ENCODE measurements around the gene SEM1.
"Not testable (repeated sequence)": the region's sequence is repeated elsewhere in the genome, so short reads cannot be mapped to it uniquely, and the experiment has no call there.

The SEM1 gene

DNA sequence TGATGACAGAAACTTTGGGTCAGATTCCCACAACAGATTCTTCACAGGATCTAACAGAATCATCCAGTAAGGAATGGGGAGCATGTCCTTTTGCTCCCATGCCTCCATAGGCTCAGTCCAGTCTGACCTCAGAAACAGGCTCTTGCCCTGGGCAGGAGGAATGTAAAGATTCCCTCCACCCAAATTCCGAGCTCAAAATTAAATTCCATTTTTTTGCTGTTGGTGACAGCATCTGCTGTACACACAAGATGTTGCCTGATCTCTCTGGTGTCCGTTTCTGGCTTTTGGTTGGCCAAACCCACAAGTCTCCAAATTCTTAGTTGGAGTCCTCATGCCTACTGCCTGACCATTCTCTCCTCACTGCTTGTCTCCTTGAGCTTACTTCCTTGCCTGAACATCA is 53.7 kb downstream of the SEM1 start:
- DNase-seq (ENCODE audit: insufficient read length) (no peak), FAIRE-seq (no peak)
- TF ChIP-seq POLR2AphosphoS5 (IDR thresholded peaks at IDR 0.05; ENCODE audit: low read depth, low read length) (no peak), TAF1 (IDR thresholded peaks at IDR 0.05; ENCODE audit: borderline replicate concordance, low read depth, low read length) (no peak), POLR2A (IDR thresholded peaks at IDR 0.05; ENCODE audit: low read depth, low read length) (no peak)

DNA sequence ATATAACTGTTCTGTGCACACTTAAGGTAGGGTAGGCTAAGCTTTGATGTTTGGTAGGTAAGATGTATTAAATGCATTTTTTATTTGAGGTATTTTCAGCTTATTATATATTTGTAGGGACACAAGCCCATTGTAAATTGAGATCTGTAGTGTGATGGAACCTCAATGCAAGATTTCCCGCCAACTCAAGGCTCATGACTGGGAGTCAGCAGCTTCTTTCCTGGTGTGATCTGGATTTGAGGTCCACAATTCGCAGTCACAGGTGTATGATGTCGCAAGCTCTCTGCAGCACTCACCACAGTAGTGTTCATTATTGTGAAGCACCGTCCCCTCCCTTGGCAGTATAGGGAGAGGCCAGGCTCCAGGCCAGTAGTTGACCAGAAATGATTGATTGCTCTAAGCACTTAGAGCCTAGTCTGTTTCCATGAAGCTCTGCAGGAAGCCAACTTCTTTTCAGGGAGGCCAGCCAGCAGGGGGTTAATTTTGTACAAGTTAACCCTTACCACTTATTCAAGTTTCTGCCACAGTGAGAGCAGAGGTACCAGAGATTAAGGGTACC is 54.9 kb downstream of the SEM1 start:
- no peak for TF ChIP-seq POLR2AphosphoS5 (IDR thresholded peaks at IDR 0.05; ENCODE audit: low read depth, low read length)
- no peak for TF ChIP-seq TAF1 (IDR thresholded peaks at IDR 0.05; ENCODE audit: borderline replicate concordance, low read depth, low read length)
- no peak for TF ChIP-seq POLR2A (IDR thresholded peaks at IDR 0.05; ENCODE audit: low read depth, low read length)
- no peak for DNase-seq (ENCODE audit: insufficient read length)
- no peak for FAIRE-seq

DNA sequence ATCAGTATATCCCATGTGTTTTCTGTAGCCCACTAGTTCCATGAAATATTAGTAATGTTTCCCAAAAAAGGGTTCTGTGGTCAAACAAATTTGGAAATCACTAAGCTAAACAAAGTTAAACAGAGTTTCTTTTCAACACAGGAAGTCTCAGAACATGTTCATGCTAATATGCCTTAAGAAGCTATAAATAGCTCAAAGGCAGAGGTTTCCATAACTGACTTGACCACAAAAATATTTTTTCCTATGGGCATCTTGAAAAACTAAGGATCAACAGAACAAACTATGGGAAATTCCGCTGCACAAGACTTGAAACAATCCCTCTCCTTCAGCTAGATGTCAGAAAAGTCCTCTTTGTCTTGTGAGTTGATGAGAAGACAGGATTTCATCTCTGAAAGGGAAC is 59.7 kb downstream of the SEM1 start:
- no peak for FAIRE-seq
- TF ChIP-seq POLR2AphosphoS5 (IDR thresholded peaks at IDR 0.05; ENCODE audit: low read depth, low read length) (no peak), POLR2A (IDR thresholded peaks at IDR 0.05; ENCODE audit: low read depth, low read length) (no peak), TAF1 (IDR thresholded peaks at IDR 0.05; ENCODE audit: borderline replicate concordance, low read depth, low read length) (no peak)
- no peak for DNase-seq (ENCODE audit: insufficient read length)

DNA sequence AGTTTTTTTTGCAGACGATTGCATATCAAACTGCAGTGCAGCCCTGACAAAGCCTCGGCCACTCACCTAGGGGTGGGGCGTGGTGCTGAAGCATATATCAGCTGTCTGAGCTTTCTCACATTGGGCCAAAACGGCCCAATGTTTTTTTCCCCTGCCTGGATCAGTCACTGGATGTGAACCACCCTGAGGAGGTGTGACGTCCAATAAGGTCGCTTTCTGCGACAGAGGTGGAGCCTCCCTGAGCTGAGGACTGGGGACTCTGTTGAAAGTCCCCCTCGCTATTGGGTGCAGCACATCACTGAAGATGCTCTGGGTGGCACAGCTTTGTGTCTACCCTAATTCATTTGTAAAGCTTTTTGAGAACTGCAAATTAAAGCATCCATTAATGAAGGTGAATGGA is 60.9 kb downstream of the SEM1 start:
- DNase-seq (ENCODE audit: insufficient read length): no peak
- FAIRE-seq: no peak
- TF ChIP-seq POLR2A (IDR thresholded peaks at IDR 0.05; ENCODE audit: low read depth, low read length) (no peak), POLR2AphosphoS5 (IDR thresholded peaks at IDR 0.05; ENCODE audit: low read depth, low read length) (no peak), TAF1 (IDR thresholded peaks at IDR 0.05; ENCODE audit: borderline replicate concordance, low read depth, low read length) (no peak)

DNA sequence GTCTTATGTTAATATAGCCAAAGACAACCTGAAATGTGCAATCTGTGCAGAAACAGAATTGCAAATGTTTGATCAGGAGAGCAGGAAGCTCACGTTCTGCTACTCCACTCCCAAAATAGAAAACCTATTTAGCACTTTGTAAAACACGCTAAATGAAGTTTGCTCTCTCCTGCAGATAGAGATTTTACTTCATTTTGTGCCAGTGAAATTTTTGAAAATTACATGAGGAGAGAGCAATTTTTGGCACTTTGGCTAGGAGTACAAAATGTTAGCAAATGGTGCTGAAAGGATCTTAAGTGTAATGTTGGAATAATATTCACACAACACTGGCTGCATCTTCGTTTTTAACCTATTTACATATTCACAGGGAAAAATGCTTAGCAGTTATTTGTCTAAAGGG is 61.9 kb downstream of the SEM1 start:
- DNase-seq (ENCODE audit: insufficient read length): no peak
- TF ChIP-seq TAF1 (IDR thresholded peaks at IDR 0.05; ENCODE audit: borderline replicate concordance, low read depth, low read length) (no peak), POLR2AphosphoS5 (IDR thresholded peaks at IDR 0.05; ENCODE audit: low read depth, low read length) (no peak), POLR2A (IDR thresholded peaks at IDR 0.05; ENCODE audit: low read depth, low read length) (no peak)
- FAIRE-seq: no peak

DNA sequence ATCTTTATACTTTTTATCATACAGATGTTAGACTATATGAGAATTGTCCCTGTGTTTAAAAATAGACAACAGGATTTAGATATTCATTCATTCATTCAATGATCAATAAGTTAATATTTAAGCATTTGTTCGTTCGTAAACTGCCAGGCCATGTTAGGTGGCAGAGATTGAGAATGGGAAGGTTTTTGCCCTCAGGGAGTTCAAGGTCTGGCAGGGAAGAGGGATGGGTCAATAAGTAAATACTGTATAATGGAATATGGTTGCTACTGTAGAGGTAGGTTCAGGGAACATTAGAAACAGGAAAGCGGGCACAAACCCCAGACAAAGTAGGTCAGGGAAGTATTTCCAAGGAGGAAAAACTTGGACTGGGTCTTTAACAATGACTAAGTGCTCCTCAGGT is 64.6 kb downstream of the SEM1 start:
- TF ChIP-seq TAF1 (IDR thresholded peaks at IDR 0.05; ENCODE audit: borderline replicate concordance, low read depth, low read length) (no peak), POLR2AphosphoS5 (IDR thresholded peaks at IDR 0.05; ENCODE audit: low read depth, low read length) (no peak), POLR2A (IDR thresholded peaks at IDR 0.05; ENCODE audit: low read depth, low read length) (no peak)
- no peak for FAIRE-seq

DNA sequence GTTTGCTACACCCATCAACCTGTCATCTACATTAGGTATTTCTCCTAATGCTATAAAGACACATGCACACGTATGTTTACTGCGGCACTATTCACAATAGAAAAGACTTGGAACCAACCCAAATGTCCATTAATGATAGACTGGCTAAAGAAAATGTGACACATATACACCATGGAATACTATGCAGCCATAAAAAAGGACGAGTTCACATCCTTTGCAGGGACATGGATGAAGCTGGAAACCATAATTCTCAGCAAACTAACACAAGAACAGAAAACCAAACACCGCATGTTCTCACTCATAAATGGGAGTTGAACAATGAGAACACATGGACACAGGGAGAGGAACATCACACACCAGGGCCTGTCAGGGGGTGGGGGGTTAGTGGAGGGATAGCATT is 66.2 kb downstream of the SEM1 start:
- FAIRE-seq; DNase-seq (ENCODE audit: insufficient read length): not testable (repeated sequence)

More for the DNA sequence above, 64.6 kb downstream of the SEM1 start:
- DNase-seq (ENCODE audit: insufficient read length): no peak

DNA sequence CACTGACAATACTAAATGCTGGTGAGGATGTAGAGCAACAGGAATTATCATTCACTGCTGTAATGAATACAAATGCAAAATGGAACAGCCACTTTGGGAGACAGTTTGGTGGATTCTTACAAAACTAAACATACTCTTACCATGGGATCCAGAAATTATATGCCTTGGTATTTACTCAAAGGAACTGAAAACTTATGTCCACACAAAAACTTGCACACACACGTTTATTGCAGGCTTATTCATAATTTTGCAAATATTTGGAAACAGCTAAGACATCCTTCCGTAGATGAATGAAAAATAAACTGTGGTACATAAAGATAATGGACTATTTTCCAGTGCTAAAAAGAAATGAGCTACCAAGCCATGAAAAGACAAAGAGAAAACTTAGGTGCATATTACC is 69.6 kb downstream of the SEM1 start:
- FAIRE-seq (no peak), DNase-seq (ENCODE audit: insufficient read length) (no peak)
- TF ChIP-seq POLR2A (IDR thresholded peaks at IDR 0.05; ENCODE audit: low read depth, low read length) (no peak), TAF1 (IDR thresholded peaks at IDR 0.05; ENCODE audit: borderline replicate concordance, low read depth, low read length) (no peak), POLR2AphosphoS5 (IDR thresholded peaks at IDR 0.05; ENCODE audit: low read depth, low read length) (no peak)

Measured in GM12892 (cell line).